ENCODE results near the gene PRC1.
"Not testable (repeated sequence)": the region's sequence is repeated elsewhere in the genome, so short reads cannot be mapped to it uniquely, and the experiment has no call there.

The PRC1 gene

GRCh38 chr15:90994417-90995311 is at the start of gene PRC1:
TSS of gene PRC1 (minus strand) at chr15:90994535. CDS start at chr15:90994417, 118 bp downstream.
- DNase-seq = peak; percentile 21

- no peak for DNase-seq
Measured at GRCh38 chr15:91043202-91043874, 49.0 kb upstream of the PRC1 start.

GRCh38 chr15:91040856-91041255 is 46.5 kb upstream of the PRC1 start:
- DNase-seq = peak; percentile 4

GRCh38 chr15:91039996-91040395 is 45.7 kb upstream of the PRC1 start:
- DNase-seq = no peak

- DNase-seq = peak; percentile 22
Measured at GRCh38 chr15:91032919-91033803, 38.8 kb upstream of the PRC1 start.

- no peak for DNase-seq
Measured at GRCh38 chr15:91031796-91032195, 37.5 kb upstream of the PRC1 start.

GRCh38 chr15:91027677-91028076 is 33.3 kb upstream of the PRC1 start:
- no peak for DNase-seq

GRCh38 chr15:91023720-91024119 is 29.4 kb upstream of the PRC1 start:
- DNase-seq = no peak

GRCh38 chr15:91022832-91023129 is 28.4 kb upstream of the PRC1 start:
- no peak for DNase-seq

- peak; percentile 8 for DNase-seq
Measured at GRCh38 chr15:91022075-91022831, 27.9 kb upstream of the PRC1 start, which contains the start of gene VPS33B. TSS of gene VPS33B (minus strand) at chr15:91022594. CDS start at chr15:91022249, 345 bp downstream.

- DNase-seq = no peak
Measured at GRCh38 chr15:91021516-91022074, 27.3 kb upstream of the PRC1 start.

GRCh38 chr15:91018158-91018557 is 23.8 kb upstream of the PRC1 start:
- no peak for DNase-seq

GRCh38 chr15:91017716-91018115 is 23.4 kb upstream of the PRC1 start:
- DNase-seq = no peak

GRCh38 chr15:91013701-91014100 is 19.4 kb upstream of the PRC1 start:
- not testable (repeated sequence) for DNase-seq

GRCh38 chr15:91007266-91007665 is 12.9 kb upstream of the PRC1 start:
- no peak for DNase-seq

- no peak for DNase-seq
Measured at GRCh38 chr15:91001209-91001608, 6.9 kb upstream of the PRC1 start.

GRCh38 chr15:90998737-90999136 is 4.4 kb upstream of the PRC1 start:
- no peak for DNase-seq

GRCh38 chr15:90994059-90994416 is 297 bp downstream of the PRC1 start:
- no peak for DNase-seq

GRCh38 chr15:90991587-90992285 is 2.6 kb downstream of the PRC1 start:
- no peak for DNase-seq

GRCh38 chr15:90990446-90990845 is 3.9 kb downstream of the PRC1 start:
- DNase-seq = no peak

- no peak for DNase-seq
Measured at GRCh38 chr15:90989040-90989768, 5.1 kb downstream of the PRC1 start.
